HUES6 (cell line): ENCODE results near the gene SND1.
A peak's percentile ranks its signal among the peaks of the same experiment; 100 is the strongest.

Experiments
- H3K27ac ChIP-seq: 2 replicates; pipeline ENCODE4 v1.7.0; 2013; ENCODE audit warnings: low read depth, mild to moderate bottlenecking, low read length, inconsistent platforms
- H3K27me3 ChIP-seq: 2 replicates; pipeline ENCODE4 v1.6.1; 2013; ENCODE audit warnings: low read length; ENCODE audit not compliant: control insufficient read depth, insufficient read depth
- H3K36me3 ChIP-seq: 2 replicates; pipeline ENCODE4 v1.6.1; 2013; ENCODE audit warnings: low read length; ENCODE audit not compliant: control insufficient read depth, insufficient read depth
- H3K4me1 ChIP-seq: 2 replicates; pipeline ENCODE4 v1.6.1; 2013; ENCODE audit warnings: low read length; ENCODE audit not compliant: control insufficient read depth, insufficient read depth
- H3K4me3 ChIP-seq: 2 replicates; pipeline ENCODE4 v1.5.1; 2013; ENCODE audit warnings: low read depth, low read length
- H3K9ac ChIP-seq: one replicate; pipeline ENCODE4 v1.6.1; 2013; ENCODE audit warnings: mild to moderate bottlenecking, low read length
- H3K9me3 ChIP-seq: 2 replicates; pipeline ENCODE4 v1.6.1; 2013; ENCODE audit warnings: low read depth, low read length; ENCODE audit not compliant: control insufficient read depth, insufficient read depth

The SND1 gene

GRCh38 chr7:127986581-127987521 lies 334.9 kb downstream of the SND1 start:
- no peak overlapping the region for H3K27ac ChIP-seq
- H3K27me3 ChIP-seq: no peaks in the 10 kb centered on the region
- peaks cover 14% of the 10 kb centered on the region for H3K36me3 ChIP-seq

GRCh38 chr7:127988751-127989150 lies 336.8 kb downstream of the SND1 start:
- Histone ChIP-seq H3K27ac (no peak overlapping the region), H3K27me3 (no peaks in the 10 kb centered on the region), H3K9ac (no peak overlapping the region), H3K4me1 (peaks cover 2% of the 10 kb centered on the region), H3K9me3 (no peaks in the 10 kb centered on the region), H3K36me3 (peaks cover 30% of the 10 kb centered on the region), H3K4me3 (no peak overlapping the region)

More at GRCh38 chr7:127986581-127987521, 334.9 kb downstream of the SND1 start:
- Histone ChIP-seq H3K9me3 (no peaks in the 10 kb centered on the region), H3K4me3 (no peak overlapping the region), H3K4me1 (no peaks in the 10 kb centered on the region; the same call in none of the 2 replicates), H3K9ac (no peak overlapping the region)

GRCh38 chr7:127993317-127993716 lies 341.3 kb downstream of the SND1 start:
- no peaks in the 10 kb centered on the region for H3K27me3 ChIP-seq
- peaks cover 32% of the 10 kb centered on the region for H3K4me1 ChIP-seq
- no peak overlapping the region for H3K4me3 ChIP-seq
- H3K36me3 ChIP-seq: peaks cover 39% of the 10 kb centered on the region
- H3K9ac ChIP-seq: no peak overlapping the region
- no peak overlapping the region for H3K27ac ChIP-seq
- no peaks in the 10 kb centered on the region for H3K9me3 ChIP-seq

GRCh38 chr7:127993987-127994386 lies 342.0 kb downstream of the SND1 start:
- Histone ChIP-seq H3K9me3 (no peaks in the 10 kb centered on the region), H3K36me3 (peaks cover 39% of the 10 kb centered on the region), H3K27me3 (no peaks in the 10 kb centered on the region), H3K4me1 (peaks cover 32% of the 10 kb centered on the region), H3K9ac (no peak overlapping the region), H3K4me3 (no peak overlapping the region), H3K27ac (no peak overlapping the region)

GRCh38 chr7:127995156-127995880 lies 343.3 kb downstream of the SND1 start:
- H3K27ac ChIP-seq: 0 out of 2 replicates have a peak overlapping the region, but pooled peaks have one; percentile 6
- peaks cover 42% of the 10 kb centered on the region for H3K36me3 ChIP-seq
- H3K27me3 ChIP-seq: no peaks in the 10 kb centered on the region
- H3K9ac ChIP-seq: no peak overlapping the region
- no peak overlapping the region for H3K4me3 ChIP-seq
- H3K9me3 ChIP-seq: no peaks in the 10 kb centered on the region
- H3K4me1 ChIP-seq: peaks cover 32% of the 10 kb centered on the region

- H3K9ac ChIP-seq: no peak overlapping the region
- H3K27me3 ChIP-seq: no peaks in the 10 kb centered on the region
- H3K4me1 ChIP-seq: peaks cover 32% of the 10 kb centered on the region
- 0 out of 2 replicates have a peak overlapping the region, but pooled peaks have one; percentile 6 for H3K27ac ChIP-seq
- H3K36me3 ChIP-seq: peaks cover 42% of the 10 kb centered on the region
- no peaks in the 10 kb centered on the region for H3K9me3 ChIP-seq
- H3K4me3 ChIP-seq: no peak overlapping the region
Measured at GRCh38 chr7:127995881-127996215, 343.9 kb downstream of the SND1 start.

GRCh38 chr7:127996253-127997071 lies 344.5 kb downstream of the SND1 start:
- no peaks in the 10 kb centered on the region for H3K9me3 ChIP-seq
- peak overlapping the region; percentile 58; the same call in 1 of the 2 replicates for H3K27ac ChIP-seq

GRCh38 chr7:127997226-127997922 lies 345.4 kb downstream of the SND1 start:
- Histone ChIP-seq H3K27ac (peak overlapping the region; percentile 58; the same call in 1 of the 2 replicates), H3K27me3 (no peaks in the 10 kb centered on the region), H3K9ac (no peak overlapping the region), H3K4me3 (no peak overlapping the region), H3K4me1 (peaks cover 32% of the 10 kb centered on the region), H3K36me3 (peaks cover 28% of the 10 kb centered on the region; the same call in 1 of the 2 replicates), H3K9me3 (no peaks in the 10 kb centered on the region)

More at GRCh38 chr7:127996253-127997071, 344.5 kb downstream of the SND1 start:
- H3K4me1 ChIP-seq: peaks cover 32% of the 10 kb centered on the region
- H3K27me3 ChIP-seq: no peaks in the 10 kb centered on the region
- no peak overlapping the region for H3K9ac ChIP-seq
- H3K36me3 ChIP-seq: peaks cover 36% of the 10 kb centered on the region; the same call in 1 of the 2 replicates
- H3K4me3 ChIP-seq: no peak overlapping the region

- no peaks in the 10 kb centered on the region for H3K27me3 ChIP-seq
- peaks cover 29% of the 10 kb centered on the region for H3K4me1 ChIP-seq
- peaks cover 17% of the 10 kb centered on the region; the same call in 1 of the 2 replicates for H3K36me3 ChIP-seq
- no peak overlapping the region for H3K9ac ChIP-seq
- H3K9me3 ChIP-seq: no peaks in the 10 kb centered on the region
- no peak overlapping the region for H3K27ac ChIP-seq
- no peak overlapping the region for H3K4me3 ChIP-seq
Measured at GRCh38 chr7:127998671-127999070, 346.7 kb downstream of the SND1 start.

- H3K4me3 ChIP-seq: no peak overlapping the region
- no peak overlapping the region for H3K9ac ChIP-seq
- no peaks in the 10 kb centered on the region for H3K9me3 ChIP-seq
- H3K4me1 ChIP-seq: peaks cover 27% of the 10 kb centered on the region
- H3K36me3 ChIP-seq: peaks cover 12% of the 10 kb centered on the region; the same call in 1 of the 2 replicates
- H3K27ac ChIP-seq: no peak overlapping the region
- no peaks in the 10 kb centered on the region for H3K27me3 ChIP-seq
Measured at GRCh38 chr7:128000048-128000447, 348.1 kb downstream of the SND1 start.
